HUES64 (cell line): ENCODE results near the gene MCEE.
A peak's percentile ranks its signal among the peaks of the same experiment; 100 is the strongest.

Experiments
- H3K27ac ChIP-seq: 2 replicates; pipeline ENCODE4 v1.7.0; 2013; ENCODE audit warnings: low read depth, low read length, inconsistent platforms
- H3K27me3 ChIP-seq: 2 replicates; pipeline ENCODE4 v1.6.1; 2013; ENCODE audit warnings: mild to moderate bottlenecking, low read length; ENCODE audit not compliant: insufficient read depth
- H3K36me3 ChIP-seq: 2 replicates; pipeline ENCODE4 v1.6.1; 2013; ENCODE audit warnings: mild to moderate bottlenecking, low read length; ENCODE audit not compliant: insufficient read depth
- H3K4me1 ChIP-seq: 2 replicates; pipeline ENCODE4 v1.6.1; 2013; ENCODE audit warnings: mild to moderate bottlenecking, low read length, moderate library complexity; ENCODE audit not compliant: insufficient read depth
- H3K4me3 ChIP-seq: 2 replicates; pipeline ENCODE4 v1.5.1; 2013; ENCODE audit warnings: mild to moderate bottlenecking, low read length, moderate library complexity
- H3K9ac ChIP-seq: 2 replicates; pipeline ENCODE4 v1.6.1; 2013; ENCODE audit warnings: mild to moderate bottlenecking, low read depth, low read length
- H3K9me3 ChIP-seq: 2 replicates; pipeline ENCODE4 v1.6.1; 2013; ENCODE audit warnings: low read depth, low read length; ENCODE audit not compliant: insufficient read depth
- WGBS: fragments of 150-250, 120-280 bp; methylation state at CpG from one replicate; pipeline ENCODE4 v1.1.7; 2013; ENCODE audit warnings: missing lambda C conversion rate; 5-methylcytosine and 5-hydroxymethylcytosine counted together

MCEE gene

DNA sequence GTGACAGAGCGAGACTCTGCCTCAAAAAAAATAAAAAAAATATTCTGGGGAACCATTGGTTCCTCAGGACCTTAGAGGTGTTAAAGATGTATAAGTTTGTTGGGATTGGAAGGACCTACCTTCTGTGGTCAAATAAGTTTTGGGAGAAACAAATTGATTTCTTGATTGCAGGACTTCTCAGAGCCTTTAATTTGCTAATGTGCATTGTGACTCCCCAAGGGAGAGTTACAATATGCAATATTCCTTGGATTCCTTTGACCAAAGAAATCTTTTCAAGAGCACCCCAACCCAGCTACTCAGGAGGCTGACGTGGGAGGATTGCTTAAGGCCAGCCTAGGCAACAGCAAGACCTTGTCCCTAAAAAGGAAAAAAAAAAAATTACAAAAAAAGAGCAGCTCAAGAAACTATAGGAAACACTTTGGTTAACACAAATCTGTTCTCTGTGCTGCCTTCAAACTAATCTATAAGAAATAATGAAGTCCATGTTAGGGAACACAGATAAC is 55.1 kb downstream of the MCEE start:
- H3K36me3 ChIP-seq = peaks cover 73% of the 10 kb centered on the region
- no peak overlapping the region for H3K4me3 ChIP-seq

DNA sequence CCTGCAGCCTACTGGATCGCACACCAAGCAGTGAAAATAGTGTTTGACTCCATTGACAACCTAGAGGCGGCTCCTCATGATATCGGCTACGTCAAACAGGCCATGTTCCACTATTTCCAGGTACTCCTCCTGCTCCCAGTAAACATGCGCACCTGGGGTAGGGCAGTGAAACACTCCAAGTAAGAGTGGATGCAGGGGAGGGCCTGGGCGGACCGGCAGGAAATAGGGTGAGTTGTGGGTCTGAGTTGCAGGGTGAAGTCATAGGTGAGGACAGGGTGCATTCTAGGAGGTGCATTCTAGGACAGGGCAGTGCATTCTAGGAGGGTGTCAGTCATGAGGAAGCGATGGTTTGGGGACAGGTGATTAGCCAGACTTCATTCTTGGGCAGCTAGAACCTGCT is 56.6 kb downstream of the MCEE start:
- Histone ChIP-seq H3K27ac (no peak overlapping the region), H3K36me3 (peaks cover 67% of the 10 kb centered on the region)
- 96% methylated on average over 8 of the region's 8 CpGs for WGBS

More for the DNA sequence above, 55.1 kb downstream of the MCEE start:
- 95% methylated on average over 2 of the region's 2 CpGs for WGBS
- Histone ChIP-seq H3K9me3 (no peaks in the 10 kb centered on the region), H3K27ac (no peak overlapping the region), H3K9ac (no peak overlapping the region), H3K27me3 (no peaks in the 10 kb centered on the region), H3K4me1 (no peaks in the 10 kb centered on the region)

DNA sequence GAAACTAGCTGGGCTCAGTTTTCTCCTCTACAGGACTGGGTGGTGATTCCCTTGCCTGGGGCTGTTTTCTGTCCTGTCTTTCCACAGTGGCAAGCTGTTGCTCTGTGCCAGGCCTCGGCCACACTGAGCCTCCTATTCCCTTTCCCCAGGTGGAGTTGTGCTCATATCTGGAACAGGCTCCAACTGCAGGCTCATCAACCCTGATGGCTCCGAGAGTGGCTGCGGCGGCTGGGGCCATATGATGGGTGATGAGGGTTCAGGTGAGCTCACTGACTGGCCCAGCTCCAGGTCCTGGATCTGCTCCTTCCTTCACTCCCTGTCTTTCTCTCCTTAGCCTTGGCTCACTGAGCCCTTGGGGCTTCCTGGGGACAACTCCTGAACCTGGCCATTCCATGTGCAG is 57.5 kb downstream of the MCEE start:
- Histone ChIP-seq H3K27me3 (no peaks in the 10 kb centered on the region), H3K27ac (no peak overlapping the region), H3K4me1 (peaks cover 6% of the 10 kb centered on the region; the same call in 1 of the 2 replicates), H3K36me3 (peaks cover 58% of the 10 kb centered on the region), H3K9me3 (no peaks in the 10 kb centered on the region), H3K9ac (no peak overlapping the region), H3K4me3 (no peak overlapping the region)
- WGBS = 91% methylated on average over 1 of the region's 4 CpGs

More for the DNA sequence above, 56.6 kb downstream of the MCEE start:
- Histone ChIP-seq H3K9ac (no peak overlapping the region), H3K9me3 (no peaks in the 10 kb centered on the region), H3K4me3 (no peak overlapping the region), H3K4me1 (peaks cover 6% of the 10 kb centered on the region; the same call in 1 of the 2 replicates), H3K27me3 (no peaks in the 10 kb centered on the region)

DNA sequence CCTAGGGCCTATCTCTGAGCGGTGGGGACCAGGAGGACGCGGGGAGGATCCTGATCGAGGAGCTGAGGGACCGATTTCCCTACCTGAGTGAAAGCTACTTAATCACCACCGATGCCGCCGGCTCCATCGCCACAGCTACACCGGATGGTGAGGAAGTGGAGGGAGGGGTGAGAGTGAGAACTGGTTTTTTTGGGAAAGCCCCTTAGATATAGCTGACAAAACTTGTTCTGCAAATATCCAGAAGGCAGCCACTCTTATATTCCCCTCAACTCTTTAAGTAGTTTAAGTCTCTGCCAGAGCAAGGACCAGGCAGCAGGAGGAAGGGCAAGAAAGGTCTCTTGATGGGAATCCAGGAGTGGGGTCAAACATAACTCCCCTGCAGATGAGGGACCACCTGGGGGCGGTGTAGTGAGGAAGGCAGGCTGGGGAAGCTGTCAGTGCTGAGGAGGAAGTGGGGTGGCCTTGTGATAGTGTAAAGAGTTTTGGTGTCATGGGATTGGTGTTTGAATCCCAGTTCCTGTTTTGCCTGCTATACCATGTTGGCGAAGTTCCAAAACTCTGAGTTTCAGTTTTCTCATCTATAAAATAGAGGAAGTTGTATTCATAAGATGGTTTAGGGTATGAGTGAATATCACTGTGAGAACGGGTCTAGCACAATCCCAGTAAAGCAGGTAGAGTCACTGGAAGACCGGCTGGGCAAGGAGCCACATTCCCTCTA is 58.2 kb downstream of the MCEE start:
- H3K27ac ChIP-seq = no peak overlapping the region
- no peaks in the 10 kb centered on the region for H3K27me3 ChIP-seq
- H3K4me1 ChIP-seq = peaks cover 6% of the 10 kb centered on the region; the same call in 1 of the 2 replicates
- no peak overlapping the region for H3K4me3 ChIP-seq
- no peak overlapping the region for H3K9ac ChIP-seq
- H3K36me3 ChIP-seq = peaks cover 52% of the 10 kb centered on the region
- WGBS = 92% methylated on average over 14 of the region's 14 CpGs
- no peaks in the 10 kb centered on the region for H3K9me3 ChIP-seq

DNA sequence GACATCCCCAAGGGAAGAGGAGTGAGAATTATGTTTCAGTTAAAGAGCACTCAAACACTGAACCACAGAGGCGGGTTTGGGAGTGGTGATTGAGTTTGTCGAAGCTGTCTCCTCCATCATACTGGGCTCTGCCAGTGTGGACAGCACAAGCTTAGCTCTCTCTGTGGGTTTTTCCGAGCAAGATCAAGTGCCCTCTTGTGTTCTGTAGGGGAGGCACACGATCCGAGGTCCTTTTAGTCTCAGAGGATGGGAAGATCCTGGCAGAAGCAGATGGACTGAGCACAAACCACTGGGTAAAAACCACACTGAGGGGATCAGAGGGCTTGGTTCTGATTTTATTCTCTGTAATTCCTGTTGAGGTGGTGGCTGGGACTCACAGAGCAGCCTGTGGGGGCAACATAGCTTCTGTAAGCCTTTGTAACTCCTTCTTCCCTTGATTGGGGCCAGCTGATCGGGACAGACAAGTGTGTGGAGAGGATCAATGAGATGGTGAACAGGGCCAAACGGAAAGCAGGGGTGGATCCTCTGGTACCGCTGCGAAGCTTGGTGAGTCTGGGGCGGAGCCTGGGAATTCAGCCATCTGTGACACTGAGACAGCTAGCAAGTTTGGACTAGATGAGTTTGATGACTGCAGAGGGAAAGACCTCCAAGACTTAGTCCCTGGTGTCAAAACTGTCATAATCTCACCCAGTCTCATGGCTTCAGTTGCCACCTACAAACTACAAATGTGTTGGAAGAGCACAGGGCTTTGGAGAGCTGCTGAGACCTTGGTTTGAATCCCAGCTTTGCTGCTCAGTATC is 59.5 kb downstream of the MCEE start:
- 78% methylated on average over 10 of the region's 10 CpGs for WGBS
- Histone ChIP-seq H3K27ac (no peak overlapping the region), H3K4me1 (peaks cover 6% of the 10 kb centered on the region; the same call in 1 of the 2 replicates), H3K36me3 (peaks cover 39% of the 10 kb centered on the region), H3K9me3 (no peaks in the 10 kb centered on the region), H3K4me3 (no peak overlapping the region; the same call in 1 of the 2 replicates), H3K9ac (no peak overlapping the region), H3K27me3 (no peaks in the 10 kb centered on the region)

DNA sequence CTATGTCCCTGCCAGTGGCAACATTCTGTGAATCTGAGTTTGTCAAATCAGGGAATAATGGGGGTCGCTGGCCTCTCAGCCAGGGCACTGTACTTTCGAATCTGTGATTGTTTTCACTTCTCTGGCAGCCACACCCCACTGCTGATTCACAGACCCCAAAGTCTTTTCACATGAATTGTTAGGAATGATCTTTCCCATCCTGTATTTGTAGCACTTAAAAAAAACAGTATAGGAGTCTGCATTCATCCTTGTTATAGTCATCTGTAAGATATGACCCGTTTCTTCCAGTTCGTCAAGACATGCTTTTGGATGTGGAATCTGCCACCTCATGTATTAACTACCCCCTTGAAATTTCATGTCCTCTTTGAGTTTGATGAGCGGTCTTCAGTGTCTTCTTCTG is 60.7 kb downstream of the MCEE start:
- no peaks in the 10 kb centered on the region for H3K27me3 ChIP-seq
- no peaks in the 10 kb centered on the region for H3K9me3 ChIP-seq
- peaks cover 29% of the 10 kb centered on the region for H3K36me3 ChIP-seq
- H3K4me1 ChIP-seq = peaks cover 6% of the 10 kb centered on the region; the same call in 1 of the 2 replicates
- H3K4me3 ChIP-seq = peak overlapping the region; percentile 86
- 60% methylated on average over 5 of the region's 5 CpGs for WGBS
- H3K27ac ChIP-seq = no peak overlapping the region
- peak overlapping the region; percentile 76; the same call in 1 of the 2 replicates for H3K9ac ChIP-seq

DNA sequence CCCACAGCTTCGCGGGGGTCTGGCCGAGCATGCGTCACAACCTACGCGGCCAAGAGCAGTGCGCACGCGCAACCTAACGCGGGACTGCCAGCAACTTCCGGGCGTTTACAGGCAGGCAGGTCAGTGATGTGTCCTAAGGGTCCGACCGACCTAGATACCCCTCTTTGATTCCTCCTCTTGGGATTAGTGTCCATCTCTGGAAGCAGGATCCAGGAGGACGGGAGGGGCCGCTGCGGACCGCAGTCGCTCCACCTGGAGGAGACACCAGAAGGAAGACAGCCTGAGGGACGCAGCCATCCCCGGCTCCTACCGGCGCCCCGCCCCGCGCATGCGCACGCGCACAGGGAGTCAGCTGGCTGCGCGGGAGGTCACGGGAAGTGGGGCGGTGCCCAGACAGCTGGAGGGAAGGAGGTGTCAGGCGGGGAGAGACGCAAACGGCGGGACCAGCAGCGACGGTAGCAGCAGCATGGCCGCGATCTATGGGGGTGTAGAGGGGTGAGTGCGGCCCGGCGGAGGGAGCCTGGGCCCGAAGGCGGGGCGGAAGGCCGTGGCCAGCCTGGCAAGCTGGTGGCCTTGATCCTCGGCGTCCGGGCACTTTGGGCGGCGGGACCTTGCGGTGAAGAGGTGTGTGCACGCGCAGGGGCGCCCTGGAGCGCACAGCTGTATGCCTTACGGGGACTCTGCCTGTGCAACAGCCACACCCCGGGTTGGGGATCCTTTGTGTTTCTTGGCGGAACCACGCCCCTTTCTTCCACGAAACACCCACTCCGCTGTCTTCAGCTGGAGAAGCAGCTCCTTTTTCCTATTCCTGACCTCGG is 61.6 kb downstream of the MCEE start, which contains the start of gene NAGK:
Gene NAGK, plus strand, starts transcription at position 431 of the 818 bp plus-strand sequence. Its CDS starts 36 bp downstream, at position 467.
- Histone ChIP-seq H3K4me1 (peaks cover 6% of the 10 kb centered on the region; the same call in 1 of the 2 replicates), H3K36me3 (peaks cover 19% of the 10 kb centered on the region), H3K27me3 (no peaks in the 10 kb centered on the region; the same call in 1 of the 2 replicates), H3K9me3 (no peaks in the 10 kb centered on the region), H3K4me3 (peak within 1 kb of the TSS; percentile 86), H3K9ac (peak within 1 kb of the TSS; percentile 76), H3K27ac (peak within 1 kb of the TSS; percentile 81; the same call in 1 of the 2 replicates)
- under 1% methylated on average over 66 of the region's 66 CpGs for WGBS

DNA sequence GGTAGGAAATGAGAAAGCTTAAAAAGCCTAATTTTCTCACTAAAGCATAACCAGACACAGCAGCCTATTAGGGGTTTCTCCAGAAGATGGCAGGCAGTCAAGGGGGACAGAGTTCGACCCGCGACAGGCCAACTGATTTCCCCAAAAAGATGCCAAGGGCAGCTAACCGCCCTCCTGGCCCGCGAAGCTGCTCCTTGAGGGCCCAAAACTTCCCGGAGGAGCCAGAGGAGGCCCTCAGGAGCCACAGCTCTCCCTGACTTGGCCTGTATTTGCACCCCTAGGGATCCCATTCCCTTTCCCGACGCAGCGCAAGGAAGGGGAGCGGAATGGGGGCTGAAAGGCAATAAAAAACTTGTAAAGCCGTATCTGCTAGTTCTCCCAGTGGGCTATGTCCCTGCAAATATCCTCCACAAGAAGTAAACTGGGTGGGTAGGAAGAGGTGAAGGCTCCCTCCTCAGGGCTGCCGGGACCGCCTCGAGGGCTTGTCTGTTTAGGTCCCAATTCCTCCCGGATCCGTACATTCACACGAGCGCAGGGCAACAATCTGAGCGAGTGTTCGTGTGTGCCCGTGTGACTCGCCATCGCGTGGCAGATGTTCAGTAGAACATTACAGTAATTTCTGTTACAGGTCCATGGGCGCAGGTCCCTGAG is 62.3 kb downstream of the MCEE start:
- H3K4me3 ChIP-seq = peak overlapping the region; percentile 86
- peak overlapping the region; percentile 76 for H3K9ac ChIP-seq
- peak overlapping the region; percentile 1; the same call in 1 of the 2 replicates for H3K27ac ChIP-seq
- peaks cover 6% of the 10 kb centered on the region; the same call in 1 of the 2 replicates for H3K4me1 ChIP-seq
- H3K27me3 ChIP-seq = peaks cover 5% of the 10 kb centered on the region; the same call in 1 of the 2 replicates
- peaks cover 13% of the 10 kb centered on the region for H3K36me3 ChIP-seq
- WGBS = 9% methylated on average over 26 of the region's 26 CpGs
- no peaks in the 10 kb centered on the region for H3K9me3 ChIP-seq

DNA sequence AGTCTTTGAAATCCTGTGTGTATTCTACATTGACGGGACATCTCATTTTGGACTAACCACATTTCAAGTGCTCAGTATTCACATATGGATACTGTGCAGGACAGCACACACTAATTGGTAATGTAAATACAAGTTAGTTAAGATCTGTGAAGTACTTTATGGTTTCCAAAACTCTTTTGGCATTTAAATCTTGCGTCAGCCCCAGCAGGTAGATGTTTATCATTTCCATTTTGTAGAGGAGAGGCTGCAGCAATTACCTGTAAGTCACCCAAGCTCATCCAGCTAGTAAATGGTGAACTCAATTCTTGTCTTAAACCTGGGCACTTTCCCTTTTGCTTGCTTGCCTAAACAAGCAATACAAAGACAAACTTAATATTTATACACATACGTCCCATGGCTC is 63.2 kb downstream of the MCEE start:
- Histone ChIP-seq H3K27ac (no peak overlapping the region), H3K27me3 (peaks cover 10% of the 10 kb centered on the region; the same call in 1 of the 2 replicates), H3K4me3 (no peak overlapping the region), H3K9ac (no peak overlapping the region), H3K4me1 (peaks cover 6% of the 10 kb centered on the region; the same call in 1 of the 2 replicates), H3K9me3 (no peaks in the 10 kb centered on the region), H3K36me3 (peaks cover 8% of the 10 kb centered on the region)
- WGBS = 89% methylated on average over 3 of the region's 3 CpGs
